Neural progenitor cell (in vitro differentiated cells): ENCODE data around the gene ALDH9A1. TPM values are rescaled to one million over a fixed set of nuclear protein-coding genes. Genes with fewer than 3 reads are reported as not detected.
"Not testable (repeated sequence)": the region's sequence is repeated elsewhere in the genome, so short reads cannot be mapped to it uniquely, and the experiment has no call there.

Experiments used
- DNase-seq: peaks from one replicate; pipeline ENCODE4 v3.0.0-alpha.2; 2016; ENCODE audit warnings: low spot score
- H2AFZ ChIP-seq: fragments of 200-600 bp; sonication (generic); replicated peaks from 2 replicates; pipeline ENCODE4 v1.6.1; 2016; ENCODE audit warnings: antibody characterized with exemption
- H3F3A ChIP-seq: fragments of 200-600 bp; sonication (generic); 2 replicates; pipeline ENCODE4 v1.6.1; 2016; ENCODE audit warnings: antibody characterized with exemption, low read depth
- H3K27ac ChIP-seq: fragments of 200-600 bp; sonication (generic); 2 replicates; pipeline ENCODE4 v1.5.1; 2016; ENCODE audit warnings: mild to moderate bottlenecking
- H3K27me3 ChIP-seq: fragments of 200-600 bp; sonication (generic); 2 replicates; pipeline ENCODE4 v1.6.1; 2016; ENCODE audit warnings: mild to moderate bottlenecking, moderate library complexity
- H3K36me3 ChIP-seq: fragments of 200-600 bp; sonication (generic); 2 replicates; pipeline ENCODE4 v1.5.1; 2016
- H3K4me1 ChIP-seq: fragments of 200-600 bp; sonication (generic); 2 replicates; pipeline ENCODE4 v1.6.1; 2016; ENCODE audit warnings: mixed run types
- H3K4me2 ChIP-seq: fragments of 200-600 bp; sonication (generic); 2 replicates; pipeline ENCODE4 v1.6.1; 2016
- H3K4me3 ChIP-seq: fragments of 200-600 bp; sonication (generic); 2 replicates; pipeline ENCODE4 v1.5.1; 2016
- H3K79me2 ChIP-seq: fragments of 200-600 bp; sonication (generic); 2 replicates; pipeline ENCODE4 v1.6.1; 2016; ENCODE audit warnings: low read depth
- H3K9ac ChIP-seq: fragments of 200-600 bp; sonication (generic); 2 replicates; pipeline ENCODE4 v1.6.1; 2016
- H3K9me3 ChIP-seq: fragments of 200-600 bp; sonication (generic); 2 replicates; pipeline ENCODE4 v1.5.1; 2016; ENCODE audit warnings: low read depth
- H4K20me1 ChIP-seq: fragments of 200-600 bp; sonication (generic); 2 replicates; pipeline ENCODE4 v1.6.1; 2016; ENCODE audit warnings: low read depth
- H3K27ac Mint-ChIP-seq: 3 replicates; pipeline ENCODE4 v1.8.0; 2021; ENCODE audit warnings: mixed read lengths
- H3K27me3 Mint-ChIP-seq: 2 replicates; pipeline ENCODE4 v1.8.0; 2022; ENCODE audit warnings: low read depth, mild to moderate bottlenecking, inconsistent platforms, moderate library complexity, mixed read lengths; ENCODE audit not compliant: insufficient read depth
- H3K36me3 Mint-ChIP-seq: 3 replicates; pipeline ENCODE4 v1.8.0; 2021; ENCODE audit warnings: mixed read lengths
- H3K4me1 Mint-ChIP-seq: 3 replicates; pipeline ENCODE4 v1.8.0; 2021; ENCODE audit warnings: mixed read lengths
- H3K4me3 Mint-ChIP-seq: 3 replicates; pipeline ENCODE4 v1.8.0; 2021; ENCODE audit warnings: mild to moderate bottlenecking, moderate library complexity, mixed read lengths
- H3K9me3 Mint-ChIP-seq: 3 replicates; pipeline ENCODE4 v1.8.0; 2020; ENCODE audit warnings: mixed read lengths
- CTCF ChIP-seq: fragments of 200-600 bp; sonication (generic); IDR thresholded peaks from 2 replicates; pipeline ENCODE4 v1.5.1; 2017; ENCODE audit warnings: antibody characterized with exemption, mild to moderate bottlenecking
- EZH2 ChIP-seq: fragments of 200-600 bp; sonication (generic); IDR thresholded peaks from 2 replicates; pipeline ENCODE4 v1.6.1; 2017; ENCODE audit warnings: antibody characterized with exemption, mild to moderate bottlenecking, moderate library complexity
- EZH2phosphoT487 ChIP-seq: fragments of 200-600 bp; sonication (generic); IDR thresholded peaks from 2 replicates; pipeline ENCODE4 v1.6.1; 2017; ENCODE audit warnings: antibody characterized with exemption
- total RNA-seq: library from RNA; depleted of rRNA; stranded (reverse); fragments of >200 nt; gene quantifications from 2 replicates; pipeline ENCODE4 v1.2.3, GENCODE V29; 2015; ENCODE audit warnings: low replicate concordance

Gene ALDH9A1
- total RNA-seq, 1 donor from 2014 or later, result 82.3 TPM

GRCh38 chr1:165641231-165641987 is 57.0 kb downstream of the ALDH9A1 start:
- TF ChIP-seq EZH2phosphoT487 (no peak), EZH2 (no peak), CTCF (no peak)
- Histone ChIP-seq H3K36me3 (no peaks in the 10 kb centered on the region), H3K27ac (no peak overlapping the region), H3K9ac (no peak overlapping the region), H3K9me3 (no peaks in the 10 kb centered on the region), H3K4me2 (no peak overlapping the region), H3K79me2 (no peaks in the 10 kb centered on the region), H3K27me3 (no peaks in the 10 kb centered on the region), H3F3A (no peaks in the 10 kb centered on the region), H3K4me1 (peaks cover 5% of the 10 kb centered on the region), H3K4me3 (no peak overlapping the region), H4K20me1 (peaks cover 4% of the 10 kb centered on the region), H2AFZ (no peak overlapping the region)
- Mint-ChIP-seq H3K4me3 (no peak overlapping the region), H3K9me3 (no peaks in the 10 kb centered on the region), H3K36me3 (peaks cover 9% of the 10 kb centered on the region), H3K27ac (no peak overlapping the region), H3K27me3 (no peaks in the 10 kb centered on the region), H3K4me1 (peaks cover 13% of the 10 kb centered on the region)
- DNase-seq, result no peak

GRCh38 chr1:165639821-165640623 is 58.3 kb downstream of the ALDH9A1 start:
- H3K9ac ChIP-seq, result no peak overlapping the region
- no peaks in the 10 kb centered on the region for H3F3A ChIP-seq
- no peak overlapping the region for H2AFZ ChIP-seq
- H3K4me1 ChIP-seq, result peaks cover 12% of the 10 kb centered on the region
- no peak overlapping the region for H3K4me3 ChIP-seq
- no peak overlapping the region for H3K4me3 Mint-ChIP-seq
- H3K4me2 ChIP-seq, result no peak overlapping the region
- peaks cover 3% of the 10 kb centered on the region for H3K79me2 ChIP-seq
- peaks cover 9% of the 10 kb centered on the region for H3K36me3 Mint-ChIP-seq
- H3K27ac Mint-ChIP-seq, result no peak overlapping the region
- peaks cover 4% of the 10 kb centered on the region for H4K20me1 ChIP-seq
- DNase-seq, result no peak
- no peak overlapping the region for H3K27ac ChIP-seq
- H3K27me3 Mint-ChIP-seq, result no peaks in the 10 kb centered on the region
- H3K27me3 ChIP-seq, result no peaks in the 10 kb centered on the region
- TF ChIP-seq EZH2phosphoT487 (no peak), EZH2 (no peak), CTCF (no peak)
- H3K9me3 ChIP-seq, result no peaks in the 10 kb centered on the region
- peaks cover 22% of the 10 kb centered on the region for H3K4me1 Mint-ChIP-seq
- H3K9me3 Mint-ChIP-seq, result no peaks in the 10 kb centered on the region
- H3K36me3 ChIP-seq, result no peaks in the 10 kb centered on the region

- DNase-seq, H3K4me2 ChIP-seq, H3K9me3 Mint-ChIP-seq, H3K36me3 Mint-ChIP-seq, H3K9ac ChIP-seq, H3K36me3 ChIP-seq, H2AFZ ChIP-seq, H3K27me3 ChIP-seq, H3K4me3 Mint-ChIP-seq, H3F3A ChIP-seq, H3K27ac Mint-ChIP-seq, H4K20me1 ChIP-seq, H3K27me3 Mint-ChIP-seq, H3K9me3 ChIP-seq, H3K4me3 ChIP-seq, H3K27ac ChIP-seq: not testable (repeated sequence)
- peaks cover 12% of the 10 kb centered on the region for H3K79me2 ChIP-seq
- H3K4me1 ChIP-seq, result peaks cover 16% of the 10 kb centered on the region
- H3K4me1 Mint-ChIP-seq, result peaks cover 35% of the 10 kb centered on the region
Observed at GRCh38 chr1:165638211-165638610, 60.2 kb downstream of the ALDH9A1 start.

GRCh38 chr1:165637427-165637826 is 60.9 kb downstream of the ALDH9A1 start:
- no peaks in the 10 kb centered on the region for H3K9me3 Mint-ChIP-seq
- H3K27ac Mint-ChIP-seq, result no peak overlapping the region
- Histone ChIP-seq H3K36me3 (no peaks in the 10 kb centered on the region), H3K4me3 (no peak overlapping the region), H3K27me3 (no peaks in the 10 kb centered on the region), H4K20me1 (peaks cover 7% of the 10 kb centered on the region), H3K79me2 (peaks cover 17% of the 10 kb centered on the region), H3F3A (peaks cover 8% of the 10 kb centered on the region), H3K9ac (no peak overlapping the region), H2AFZ (no peak overlapping the region), H3K4me1 (peaks cover 24% of the 10 kb centered on the region), H3K4me2 (no peak overlapping the region), H3K27ac (no peak overlapping the region), H3K9me3 (no peaks in the 10 kb centered on the region)
- H3K4me3 Mint-ChIP-seq, result no peak overlapping the region
- peaks cover 9% of the 10 kb centered on the region for H3K36me3 Mint-ChIP-seq
- TF ChIP-seq EZH2, result no peak
- TF ChIP-seq EZH2phosphoT487, result no peak
- TF ChIP-seq CTCF, result no peak
- no peaks in the 10 kb centered on the region for H3K27me3 Mint-ChIP-seq
- no peak for DNase-seq
- H3K4me1 Mint-ChIP-seq, result peaks cover 42% of the 10 kb centered on the region
